SU-DHL-6 (cell line): Measurements from ENCODE around the gene LRRC7.
"Not testable (repeated sequence)": the region's sequence is repeated elsewhere in the genome, so short reads cannot be mapped to it uniquely, and the experiment has no call there.

Experiments
- H2AFZ ChIP-seq: fragments of 200-600 bp; sonication (generic); 2 replicates; pipeline ENCODE4 v1.6.1; 2014; ENCODE audit warnings: low read depth, mild to moderate bottlenecking, moderate library complexity, mixed read lengths, antibody characterized with exemption, low read length; ENCODE audit not compliant: severe bottlenecking
- H3F3A ChIP-seq: fragments of 200-600 bp; shearing (Covaris generic); 2 replicates; pipeline ENCODE4 v1.6.0; 2016; ENCODE audit warnings: antibody characterized with exemption, mild to moderate bottlenecking; ENCODE audit not compliant: insufficient read depth
- H3K27ac ChIP-seq: fragments of 200-600 bp; sonication (generic); 2 replicates; pipeline ENCODE4 v1.5.1; 2016; ENCODE audit warnings: low read depth, mild to moderate bottlenecking, low read length, moderate library complexity, mixed read lengths
- H3K27me3 ChIP-seq: fragments of 200-600 bp; sonication (generic), shearing (Covaris generic); 2 replicates; pipeline ENCODE4 v1.6.0; 2014; ENCODE audit warnings: mild to moderate bottlenecking, low read length
- H3K36me3 ChIP-seq: fragments of 200-600 bp; sonication (generic); 2 replicates; pipeline ENCODE4 v1.6.1; 2014; ENCODE audit warnings: mild to moderate bottlenecking, low read length, mixed read lengths
- H3K4me2 ChIP-seq: fragments of 300-600, 200-600 bp; shearing (Covaris generic), sonication (generic); 2 replicates; pipeline ENCODE4 v1.6.0; 2014; ENCODE audit warnings: low read length, low read depth, mild to moderate bottlenecking; ENCODE audit not compliant: poor library complexity, severe bottlenecking
- H3K4me3 ChIP-seq: fragments of 200-600 bp; sonication (generic); 2 replicates; pipeline ENCODE4 v1.5.1; 2014; ENCODE audit warnings: antibody characterized with exemption, low read length, mild to moderate bottlenecking, mixed read lengths; ENCODE audit not compliant: insufficient read depth, poor library complexity, severe bottlenecking
- H3K79me2 ChIP-seq: fragments of 200-600 bp; sonication (generic); 2 replicates; pipeline ENCODE4 v1.6.1; 2014; ENCODE audit warnings: mild to moderate bottlenecking, low read length, moderate library complexity; ENCODE audit not compliant: insufficient read depth
- H3K9ac ChIP-seq: fragments of 200-600 bp; sonication (generic); 2 replicates; pipeline ENCODE4 v1.7.0; 2014; ENCODE audit warnings: mild to moderate bottlenecking, low read length
- H3K9me2 ChIP-seq: fragments of 200-600 bp; sonication (generic); replicated peaks from 2 replicates; pipeline ENCODE4 v1.6.1; 2014; ENCODE audit warnings: low read length; ENCODE audit not compliant: insufficient read depth
- H3K9me3 ChIP-seq: fragments of 200-600 bp; sonication (generic); 2 replicates; pipeline ENCODE4 v1.6.1; 2014; ENCODE audit warnings: low read length, mixed read lengths; ENCODE audit not compliant: insufficient read depth
- H4K20me1 ChIP-seq: fragments of 200-600 bp; sonication (generic); 2 replicates; pipeline ENCODE4 v1.6.1; 2014; ENCODE audit warnings: low read depth, mild to moderate bottlenecking, antibody characterized with exemption, low read length, moderate library complexity, mixed read lengths
- CTCF ChIP-seq: fragments of 200-600 bp; sonication (generic); IDR thresholded peaks from one replicate; pipeline ENCODE4 v1.5.1; 2017; ENCODE audit warnings: antibody characterized with exemption, mild to moderate bottlenecking, low read length, moderate library complexity; ENCODE audit not compliant: insufficient read depth, poor library complexity, severe bottlenecking
- EZH2phosphoT487 ChIP-seq: fragments of 200-600 bp; sonication (generic), shearing (Covaris generic); conservative IDR thresholded peaks from 2 replicates; pipeline ENCODE4 v1.6.1; 2018; ENCODE audit warnings: mild to moderate bottlenecking, antibody characterized with exemption, low read length, moderate library complexity, mixed read lengths

Gene LRRC7

GRCh38 chr1:69946935-69947334 is 379.2 kb downstream of the LRRC7 start:
- Histone ChIP-seq H3K4me2 (no peak overlapping the region), H3K9me2 (no peaks in the 10 kb centered on the region), H3F3A (no peaks in the 10 kb centered on the region), H4K20me1 (no peaks in the 10 kb centered on the region), H3K27me3 (no peaks in the 10 kb centered on the region), H3K79me2 (no peaks in the 10 kb centered on the region), H3K27ac (no peak overlapping the region), H3K9ac (no peak overlapping the region), H3K9me3 (no peaks in the 10 kb centered on the region), H2AFZ (no peak overlapping the region), H3K36me3 (no peaks in the 10 kb centered on the region), H3K4me3 (no peak overlapping the region)
- TF ChIP-seq EZH2phosphoT487 (no peak), CTCF (no peak)

- H2AFZ ChIP-seq, result no peak overlapping the region
- no peak overlapping the region for H3K9ac ChIP-seq
- no peaks in the 10 kb centered on the region for H3K36me3 ChIP-seq
- no peak for TF ChIP-seq CTCF
- TF ChIP-seq EZH2phosphoT487, result no peak
- H3K9me2 ChIP-seq, result no peaks in the 10 kb centered on the region
- no peaks in the 10 kb centered on the region for H3K79me2 ChIP-seq
- H3K4me3 ChIP-seq, result no peak overlapping the region
- no peaks in the 10 kb centered on the region for H3K27me3 ChIP-seq
- no peak overlapping the region for H3K27ac ChIP-seq
- no peaks in the 10 kb centered on the region for H3K9me3 ChIP-seq
- H3K4me2 ChIP-seq, result no peak overlapping the region
- H4K20me1 ChIP-seq, result no peaks in the 10 kb centered on the region
- H3F3A ChIP-seq, result no peaks in the 10 kb centered on the region
Measured at GRCh38 chr1:69947837-69948236, 380.1 kb downstream of the LRRC7 start.

GRCh38 chr1:69952676-69953075 is 385.0 kb downstream of the LRRC7 start:
- no peaks in the 10 kb centered on the region for H3K9me3 ChIP-seq
- H3K79me2 ChIP-seq, result no peaks in the 10 kb centered on the region
- no peak overlapping the region for H3K9ac ChIP-seq
- no peak overlapping the region for H3K4me3 ChIP-seq
- H3F3A ChIP-seq, result no peaks in the 10 kb centered on the region
- H3K9me2 ChIP-seq, result no peaks in the 10 kb centered on the region
- no peak overlapping the region for H2AFZ ChIP-seq
- no peak overlapping the region for H3K4me2 ChIP-seq
- H3K27ac ChIP-seq, result no peak overlapping the region
- no peaks in the 10 kb centered on the region for H3K27me3 ChIP-seq
- H4K20me1 ChIP-seq, result no peaks in the 10 kb centered on the region
- H3K36me3 ChIP-seq, result no peaks in the 10 kb centered on the region
- TF ChIP-seq CTCF, result no peak
- no peak for TF ChIP-seq EZH2phosphoT487

- not testable (repeated sequence) for H3K27ac ChIP-seq, H3K79me2 ChIP-seq, H4K20me1 ChIP-seq, H3K9ac ChIP-seq, H3K9me3 ChIP-seq, H3F3A ChIP-seq, H3K4me3 ChIP-seq, H3K4me2 ChIP-seq, H3K9me2 ChIP-seq, H3K36me3 ChIP-seq, H3K27me3 ChIP-seq, H2AFZ ChIP-seq
Measured at GRCh38 chr1:69962452-69962851, 394.7 kb downstream of the LRRC7 start.
